IPS DF 19.7 (cell line): ENCODE data around the gene FAAP100.
"Not testable (repeated sequence)": the region's sequence is repeated elsewhere in the genome, so short reads cannot be mapped to it uniquely, and the experiment has no call there.

Experiments
- DNase-seq: peaks from one replicate; pipeline ENCODE4 v3.0.0-alpha.2; 2013; ENCODE audit warnings: low read depth, low spot score

FAAP100 gene

GRCh38 chr17:81538651-81539570, 13.2 kb downstream of the FAAP100 start:
- DNase-seq: no peak

GRCh38 chr17:81537856-81538555, 14.1 kb downstream of the FAAP100 start:
- no peak for DNase-seq

GRCh38 chr17:81537343-81537855, 14.8 kb downstream of the FAAP100 start:
- DNase-seq: no peak

DNA sequence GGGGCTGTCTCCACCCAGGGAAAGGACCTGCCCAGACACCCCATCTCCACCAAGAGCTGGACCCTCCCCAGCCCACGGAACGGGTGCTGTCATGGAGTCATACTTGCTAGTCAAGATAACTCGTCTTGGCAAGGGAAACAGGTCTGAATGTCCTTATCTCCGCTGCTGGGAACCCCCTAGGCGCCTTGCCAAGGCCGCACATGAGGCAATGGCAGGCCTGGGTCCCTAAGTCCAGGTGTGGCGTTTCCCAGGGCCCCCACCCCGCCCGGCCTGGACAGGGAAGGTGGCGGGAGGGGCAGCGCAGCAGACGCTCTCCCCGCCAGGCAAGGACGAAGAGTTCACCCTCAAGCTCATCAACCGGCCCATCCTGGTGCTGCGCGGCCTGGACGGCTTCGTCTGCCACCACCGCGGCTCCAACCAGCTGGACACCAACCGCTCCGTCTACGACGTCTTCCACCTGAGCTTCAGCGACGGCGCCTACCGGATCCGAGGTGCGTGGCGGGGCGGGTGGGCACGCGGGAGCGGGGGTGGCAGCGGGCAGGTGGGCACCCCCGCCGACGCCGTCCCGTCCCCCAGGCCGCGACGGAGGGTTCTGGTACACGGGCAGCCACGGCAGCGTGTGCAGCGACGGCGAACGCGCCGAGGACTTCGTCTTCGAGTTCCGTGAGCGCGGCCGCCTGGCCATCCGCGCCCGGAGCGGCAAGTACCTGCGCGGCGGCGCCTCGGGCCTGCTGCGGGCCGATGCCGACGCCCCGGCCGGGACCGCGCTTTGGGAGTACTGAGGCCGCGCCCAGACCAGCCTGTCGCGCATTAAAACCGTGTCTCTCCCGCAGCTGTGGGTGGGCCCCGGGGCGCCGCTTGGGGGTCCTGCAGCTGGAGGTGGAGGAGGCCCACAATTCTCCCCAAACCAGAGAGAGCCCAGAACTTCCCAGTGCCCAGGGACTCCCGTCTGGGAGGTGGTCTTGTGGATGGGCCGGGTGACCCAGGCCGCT, 15.6 kb downstream of the FAAP100 start:
- DNase-seq: no peak

DNA sequence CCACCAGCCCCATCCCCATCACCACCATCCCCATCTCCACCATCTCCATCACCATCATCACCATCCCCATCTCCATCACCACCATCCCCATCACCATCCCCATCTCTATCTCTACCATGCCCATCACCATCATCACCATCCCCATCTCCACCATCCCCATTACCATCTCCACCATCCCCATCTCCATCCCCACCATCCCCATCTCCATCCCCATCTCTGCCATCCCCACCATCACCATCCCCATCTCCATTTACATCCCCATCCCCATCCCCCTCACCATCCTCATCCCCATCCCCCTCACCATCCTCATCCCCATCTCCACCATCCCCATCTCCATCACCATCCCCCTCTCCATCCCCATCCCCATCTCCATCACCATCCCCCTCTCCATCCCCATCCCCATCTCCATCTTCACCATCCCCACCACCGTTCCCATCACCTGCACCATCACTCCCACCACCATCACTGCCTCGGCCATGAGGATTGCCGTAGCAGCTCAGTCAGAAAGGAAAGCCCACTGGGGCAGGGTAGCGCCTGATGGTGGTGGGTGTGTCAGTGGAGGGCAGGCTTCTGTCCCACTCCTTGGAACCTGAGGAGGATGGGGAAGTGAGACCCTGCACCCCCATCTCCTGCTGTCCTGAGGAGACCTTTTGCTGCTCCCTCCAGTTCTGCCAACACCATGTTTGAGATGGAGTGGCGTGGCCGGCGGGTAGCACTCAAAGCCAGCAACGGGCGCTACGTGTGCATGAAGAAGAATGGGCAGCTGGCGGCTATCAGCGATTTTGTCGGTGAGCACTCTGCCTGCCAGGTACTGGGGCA, 16.5 kb downstream of the FAAP100 start:
- no peak for DNase-seq

DNA sequence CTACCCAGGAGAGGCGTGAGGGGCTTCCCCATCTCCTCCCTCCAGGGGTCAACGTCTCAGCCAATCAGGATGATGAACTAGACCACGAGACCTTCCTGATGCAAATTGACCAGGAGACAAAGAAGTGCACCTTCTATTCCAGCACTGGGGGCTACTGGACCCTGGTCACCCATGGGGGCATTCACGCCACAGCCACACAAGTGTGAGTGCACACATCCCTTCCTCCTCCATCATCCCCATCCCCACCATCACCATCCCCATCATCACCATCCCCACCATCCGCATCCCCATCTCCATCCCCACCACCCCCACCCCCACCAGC, 17.2 kb downstream of the FAAP100 start:
- no peak for DNase-seq

DNA sequence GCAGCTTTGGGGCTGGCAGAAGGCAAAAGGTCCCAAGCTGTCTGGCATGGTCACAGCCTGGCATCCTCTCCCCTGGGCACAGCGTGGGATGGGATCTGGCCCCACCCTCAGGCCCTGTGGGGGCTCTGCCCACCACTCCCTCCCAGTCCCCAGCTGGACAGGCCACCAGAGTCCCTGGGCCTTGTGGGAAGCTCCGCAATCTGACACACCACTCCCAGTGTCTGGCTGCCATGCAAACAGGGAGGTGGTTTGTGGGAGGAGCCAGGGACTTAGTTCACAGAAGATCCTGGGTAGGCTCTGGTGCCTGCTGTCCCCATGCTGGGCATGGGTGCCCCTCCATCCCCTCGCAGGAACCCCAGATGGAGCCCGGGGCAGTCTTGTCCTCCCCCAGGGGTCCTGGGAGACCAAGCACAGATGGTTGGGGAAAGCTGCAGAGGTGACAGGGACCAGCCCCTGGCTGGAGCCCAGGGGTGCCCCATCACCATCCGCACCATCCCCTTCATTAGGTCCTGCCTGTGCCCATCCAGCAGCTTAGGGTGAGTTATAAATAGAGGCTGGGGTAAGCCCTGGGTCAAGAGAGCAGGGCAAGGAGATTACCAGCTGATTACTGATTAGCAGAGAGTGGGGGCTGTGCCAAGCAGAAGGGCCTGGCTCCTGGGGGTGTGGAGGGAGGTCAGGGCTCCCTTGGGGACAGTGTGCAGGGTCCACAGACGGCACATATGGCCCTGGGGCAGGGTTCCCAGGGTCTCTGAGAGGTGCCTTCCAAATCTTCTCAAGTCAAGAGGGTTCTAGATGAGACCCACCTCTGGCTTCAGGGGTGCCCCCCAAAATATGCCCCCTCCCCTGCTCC, 17.8 kb downstream of the FAAP100 start:
- DNase-seq: no peak

GRCh38 chr17:81533339-81534141, 18.6 kb downstream of the FAAP100 start:
- DNase-seq: no peak

- no peak for DNase-seq
Measured at GRCh38 chr17:81532490-81533287, 19.5 kb downstream of the FAAP100 start.

DNA sequence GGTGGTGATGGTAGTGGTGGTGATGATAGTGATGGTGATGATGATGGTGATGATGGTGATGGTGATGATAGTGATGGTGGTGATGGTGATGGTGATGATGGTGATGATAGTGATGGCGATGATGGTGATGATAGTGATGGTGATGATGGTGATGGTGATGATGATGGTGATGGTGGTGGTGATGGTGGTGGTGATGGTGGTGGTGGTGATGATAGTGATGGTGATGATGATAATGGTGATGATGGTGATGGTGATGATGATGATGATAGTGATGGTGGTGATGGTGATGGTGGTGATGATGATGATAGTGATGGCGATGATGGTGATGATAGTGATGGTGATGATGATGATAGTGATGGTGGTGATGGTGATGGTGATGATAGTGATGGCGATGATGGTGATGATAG, 20.2 kb downstream of the FAAP100 start:
- not testable (repeated sequence) for DNase-seq

DNA sequence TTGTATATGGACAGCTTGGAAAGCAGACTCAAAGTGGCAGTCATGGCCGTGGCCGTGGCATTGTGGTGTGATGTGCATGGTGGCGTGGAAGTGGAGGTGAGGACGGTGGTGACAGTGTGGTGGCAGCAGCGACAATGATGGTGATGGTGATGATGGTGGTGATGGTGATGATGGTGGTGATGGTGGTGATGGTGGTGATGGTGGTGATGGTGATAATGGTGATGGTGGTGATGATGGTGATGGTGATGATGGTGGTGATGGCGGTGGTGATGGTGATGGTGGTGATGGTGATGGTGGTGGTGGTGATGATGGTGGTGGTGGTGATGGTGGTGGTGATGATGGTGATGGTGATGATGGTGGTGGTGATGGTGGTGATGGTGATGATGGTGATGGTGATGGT, 21.1 kb downstream of the FAAP100 start:
- DNase-seq: not testable (repeated sequence)

- DNase-seq: no peak
Measured at GRCh38 chr17:81529437-81529803, 22.7 kb downstream of the FAAP100 start.

DNA sequence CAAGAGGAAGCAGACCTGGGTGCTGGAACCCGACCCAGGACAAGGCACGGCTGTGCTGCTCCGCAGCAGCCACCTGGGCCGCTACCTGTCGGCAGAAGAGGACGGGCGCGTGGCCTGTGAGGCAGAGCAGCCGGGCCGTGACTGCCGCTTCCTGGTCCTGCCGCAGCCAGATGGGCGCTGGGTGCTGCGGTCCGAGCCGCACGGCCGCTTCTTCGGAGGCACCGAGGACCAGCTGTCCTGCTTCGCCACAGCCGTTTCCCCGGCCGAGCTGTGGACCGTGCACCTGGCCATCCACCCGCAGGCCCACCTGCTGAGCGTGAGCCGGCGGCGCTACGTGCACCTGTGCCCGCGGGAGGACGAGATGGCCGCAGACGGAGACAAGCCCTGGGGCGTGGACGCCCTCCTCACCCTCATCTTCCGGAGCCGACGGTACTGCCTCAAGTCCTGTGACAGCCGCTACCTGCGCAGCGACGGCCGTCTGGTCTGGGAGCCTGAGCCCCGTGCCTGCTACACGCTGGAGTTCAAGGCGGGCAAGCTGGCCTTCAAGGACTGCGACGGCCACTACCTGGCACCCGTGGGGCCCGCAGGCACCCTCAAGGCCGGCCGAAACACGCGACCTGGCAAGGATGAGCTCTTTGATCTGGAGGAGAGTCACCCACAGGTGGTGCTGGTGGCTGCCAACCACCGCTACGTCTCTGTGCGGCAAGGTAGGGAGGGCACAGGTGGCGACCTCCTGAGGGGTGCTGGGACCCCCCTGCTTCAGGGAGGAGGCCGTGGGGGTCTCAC, 23.3 kb downstream of the FAAP100 start:
- DNase-seq: no peak

DNA sequence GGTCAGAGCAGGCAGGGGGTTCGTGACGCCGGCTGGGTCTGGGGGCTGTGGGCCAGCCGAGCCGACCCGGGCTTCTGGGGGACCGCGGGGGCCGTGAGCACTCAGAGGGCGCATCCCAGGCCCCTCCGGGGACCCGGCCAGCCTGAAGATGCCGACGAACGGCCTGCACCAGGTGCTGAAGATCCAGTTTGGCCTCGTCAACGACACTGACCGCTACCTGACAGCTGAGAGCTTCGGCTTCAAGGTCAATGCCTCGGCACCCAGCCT, 23.8 kb downstream of the FAAP100 start:
- no peak for DNase-seq

- DNase-seq: no peak
Measured at GRCh38 chr17:81527591-81528383, 24.4 kb downstream of the FAAP100 start, which contains the start of gene FSCN2. FSCN2 (plus strand) TSS chr17:81528377; CDS start chr17:81528532, 155 bp downstream.

- DNase-seq: no peak
Measured at GRCh38 chr17:81526662-81527571, 25.2 kb downstream of the FAAP100 start.
